Stomach (tissue), 4 donors: ENCODE measurements around the gene PLAAT5.

Experiments
- CTCF ChIP-seq, 7 experiments: fragments of 450-650 bp in 4 of 7; fragments of 200-600 bp in 3 of 7; sonication (generic) in 3 of 7; IDR thresholded peaks; one replicate each; pipeline ENCODE4 v1.5.1; 2016 to 2019; ENCODE audit warnings: antibody characterized with exemption in 7 of 7, control low read depth in 2 of 7, mild to moderate bottlenecking in 1 of 7
- POLR2A ChIP-seq, 4 donors: fragments of 450-650 bp; IDR thresholded peaks; one replicate each; pipeline ENCODE4 v1.6.1; 2016; ENCODE audit warnings: antibody characterized with exemption in 4 of 4, control low read depth in 2 of 4, mild to moderate bottlenecking in 1 of 4, moderate library complexity in 1 of 4
- POLR2AphosphoS5 ChIP-seq, 3 donors: sonication (generic); formaldehyde crosslinking; IDR thresholded peaks; one replicate each; pipeline ENCODE4 v1.6.1; 2016; ENCODE audit warnings: antibody characterized with exemption in 3 of 3

- TF ChIP-seq CTCF (IDR thresholded peaks at IDR 0.05) (no peak), POLR2AphosphoS5 (IDR thresholded peaks at IDR 0.05) (no peak), POLR2A (IDR thresholded peaks at IDR 0.05) (no peak)
Measured at GRCh38 chr11:63503492-63503891, 12.5 kb upstream of the PLAAT5 start.
